WTC11 (cell line): ENCODE measurements around the gene PDZD7. TPM values are rescaled to one million over a fixed set of nuclear protein-coding genes. Genes with fewer than 3 reads are reported as not detected.

Source experiments
- ATAC-seq: fragments of 200-7000 bp; cut with Tn5 transposase; 2 replicates; pipeline ENCODE4 v1.10.0; 2021; ENCODE audit warnings: mild to moderate bottlenecking, moderate library complexity
- CTCF ChIA-PET: fragments of 300-600 bp; sonication (Branson Sonifier 250); formaldehyde crosslinking; loops from one replicate; lab custom pipeline; 2021; ENCODE audit warnings: antibody characterized with exemption; lab: Charles Lee
- POLR2A ChIA-PET: fragments of 350-600 bp; sonication (Branson Sonifier 250); formaldehyde crosslinking; loops from one replicate; lab custom pipeline; 2021; ENCODE audit warnings: antibody characterized with exemption; lab: Charles Lee
- DNase-seq: peaks from one replicate; pipeline ENCODE4 v3.0.0; 2021; ENCODE audit warnings: low spot score
- H3K27ac Mint-ChIP-seq: 2 replicates; pipeline ENCODE4 v1.8.0; 2021; ENCODE audit warnings: mixed read lengths
- H3K27me3 Mint-ChIP-seq: 2 replicates; pipeline ENCODE4 v1.8.0; 2021; ENCODE audit warnings: low read depth, mild to moderate bottlenecking, moderate library complexity, mixed read lengths
- H3K36me3 Mint-ChIP-seq: 2 replicates; pipeline ENCODE4 v1.8.0; 2021; ENCODE audit warnings: mixed read lengths
- H3K4me1 Mint-ChIP-seq: 2 replicates; pipeline ENCODE4 v1.8.0; 2022; ENCODE audit warnings: mixed read lengths
- H3K4me3 Mint-ChIP-seq: 2 replicates; pipeline ENCODE4 v1.8.0; 2021; ENCODE audit warnings: mild to moderate bottlenecking, moderate library complexity, mixed read lengths
- H3K9me3 Mint-ChIP-seq: 2 replicates; pipeline ENCODE4 v1.8.0; 2021; ENCODE audit warnings: mixed read lengths
- ARID4B ChIP-seq: sonication (generic); formaldehyde crosslinking; IDR thresholded peaks from 2 replicates; pipeline ENCODE4 v1.8.0; 2023; ENCODE audit warnings: missing genetic modification reagents, mild to moderate bottlenecking, borderline replicate concordance
- CDX4 ChIP-seq: fragments of 250-450 bp; sonication (Bioruptor Pico); IDR thresholded peaks from 2 replicates; pipeline ENCODE4 v1.9.0; 2021; ENCODE audit warnings: moderate library complexity, mild to moderate bottlenecking, inconsistent platforms, borderline replicate concordance
- CTCF ChIP-seq: fragments of 200-600 bp; IDR thresholded peaks from 2 replicates; pipeline ENCODE4 v1.8.0; 2022; ENCODE audit warnings: antibody characterized with exemption
- EMX1 ChIP-seq: fragments of 250-450 bp; sonication (Bioruptor Pico); IDR thresholded peaks from 2 replicates; pipeline ENCODE4 v1.8.0; 2021; ENCODE audit warnings: mild to moderate bottlenecking
- NR2C2 ChIP-seq: sonication (generic); formaldehyde crosslinking; IDR thresholded peaks from 2 replicates; pipeline ENCODE4 v1.8.0; 2022; ENCODE audit warnings: mild to moderate bottlenecking, missing genetic modification reagents
- PREB ChIP-seq: sonication (generic); formaldehyde crosslinking; IDR thresholded peaks from 2 replicates; pipeline ENCODE4 v1.8.1; 2022; ENCODE audit warnings: mild to moderate bottlenecking, missing genetic modification reagents, moderate library complexity, borderline replicate concordance
- TP53 ChIP-seq: sonication (generic); formaldehyde crosslinking; IDR thresholded peaks from 2 replicates; pipeline ENCODE4 v1.8.1; 2023; ENCODE audit warnings: mild to moderate bottlenecking, missing genetic modification reagents
- ZBTB43 ChIP-seq: sonication (generic); formaldehyde crosslinking; IDR thresholded peaks from 2 replicates; pipeline ENCODE4 v1.8.1; 2023; ENCODE audit warnings: mild to moderate bottlenecking, missing genetic modification reagents
- ZNF138 ChIP-seq: sonication (generic); formaldehyde crosslinking; conservative IDR thresholded peaks from 2 replicates; pipeline ENCODE4 v1.8.1; 2022; ENCODE audit warnings: mild to moderate bottlenecking, moderate library complexity, missing genetic modification reagents
- ZNF232 ChIP-seq: sonication (generic); formaldehyde crosslinking; IDR thresholded peaks from 2 replicates; pipeline ENCODE4 v1.8.0; 2022; ENCODE audit warnings: mild to moderate bottlenecking, missing genetic modification reagents
- ZNF423 ChIP-seq: fragments of 250-450 bp; sonication (Bioruptor Pico); IDR thresholded peaks from 2 replicates; pipeline ENCODE4 v2.1.2; 2022; ENCODE audit warnings: mild to moderate bottlenecking, moderate library complexity
- total RNA-seq: library from RNA; stranded (reverse); gene quantifications from 3 replicates; pipeline ENCODE4 v1.2.3, GENCODE V29; 2021
- TF ChIP-seq, protein P1 (sequence below): sonication (generic); formaldehyde crosslinking; IDR thresholded peaks from 2 replicates; pipeline ENCODE4 v1.8.1; 2022; ENCODE audit warnings: low read depth, missing genetic modification reagents, borderline replicate concordance

The PDZD7 gene
- total RNA-seq, 1 experiment from 2014 or later, result 2.6 TPM

DNA sequence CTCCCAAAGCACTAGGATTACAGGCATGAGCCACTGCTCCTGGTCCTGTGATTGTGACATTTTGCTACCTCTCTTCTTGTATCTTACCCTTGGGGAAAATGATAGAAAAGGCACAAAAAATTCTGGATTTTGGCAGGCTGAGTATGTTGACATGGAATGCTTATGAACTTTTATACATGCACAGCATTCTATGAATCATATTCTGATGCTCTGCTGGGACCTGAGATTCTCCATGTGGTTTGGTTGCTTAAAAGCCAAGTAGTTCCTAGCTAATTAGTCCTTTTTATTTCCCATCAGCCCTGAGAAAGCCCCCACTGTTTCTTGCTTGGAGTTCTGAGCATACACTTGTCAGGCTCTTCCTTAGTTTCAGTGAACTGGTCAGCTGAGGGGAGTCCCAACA lies 22.6 kb upstream of the PDZD7 start:
- POLR2A ChIA-PET, result no interaction called here
- Mint-ChIP-seq H3K27ac (no peak overlapping the region; the same call in 1 of the 2 replicates), H3K36me3 (peaks cover 3% of the 10 kb centered on the region; the same call in 1 of the 2 replicates), H3K4me3 (no peak overlapping the region), H3K27me3 (peaks cover 36% of the 10 kb centered on the region), H3K4me1 (peaks cover 23% of the 10 kb centered on the region), H3K9me3 (no peaks in the 10 kb centered on the region)
- ATAC-seq, result no peak
- no peak for DNase-seq
- no peak for TF ChIP-seq CDX4
- no peak for TF ChIP-seq TP53 (CRISPR knock-in tag)
- TF ChIP-seq, protein P1, sequence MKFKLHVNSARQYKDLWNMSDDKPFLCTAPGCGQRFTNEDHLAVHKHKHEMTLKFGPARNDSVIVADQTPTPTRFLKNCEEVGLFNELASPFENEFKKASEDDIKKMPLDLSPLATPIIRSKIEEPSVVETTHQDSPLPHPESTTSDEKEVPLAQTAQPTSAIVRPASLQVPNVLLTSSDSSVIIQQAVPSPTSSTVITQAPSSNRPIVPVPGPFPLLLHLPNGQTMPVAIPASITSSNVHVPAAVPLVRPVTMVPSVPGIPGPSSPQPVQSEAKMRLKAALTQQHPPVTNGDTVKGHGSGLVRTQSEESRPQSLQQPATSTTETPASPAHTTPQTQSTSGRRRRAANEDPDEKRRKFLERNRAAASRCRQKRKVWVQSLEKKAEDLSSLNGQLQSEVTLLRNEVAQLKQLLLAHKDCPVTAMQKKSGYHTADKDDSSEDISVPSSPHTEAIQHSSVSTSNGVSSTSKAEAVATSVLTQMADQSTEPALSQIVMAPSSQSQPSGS, result no peak
- no peak for TF ChIP-seq NR2C2 (CRISPR knock-in tag)
- no peak for TF ChIP-seq ZNF232
- TF ChIP-seq ZBTB43, result no peak
- no peak for TF ChIP-seq PREB
- CTCF ChIA-PET, result interaction anchor here (8.4 to 10.4 kb wide), 2 partner anchors 15 to 87 kb away, joined by 143 to 181 read pairs; no protein-coding TSS in a partner anchor

DNA sequence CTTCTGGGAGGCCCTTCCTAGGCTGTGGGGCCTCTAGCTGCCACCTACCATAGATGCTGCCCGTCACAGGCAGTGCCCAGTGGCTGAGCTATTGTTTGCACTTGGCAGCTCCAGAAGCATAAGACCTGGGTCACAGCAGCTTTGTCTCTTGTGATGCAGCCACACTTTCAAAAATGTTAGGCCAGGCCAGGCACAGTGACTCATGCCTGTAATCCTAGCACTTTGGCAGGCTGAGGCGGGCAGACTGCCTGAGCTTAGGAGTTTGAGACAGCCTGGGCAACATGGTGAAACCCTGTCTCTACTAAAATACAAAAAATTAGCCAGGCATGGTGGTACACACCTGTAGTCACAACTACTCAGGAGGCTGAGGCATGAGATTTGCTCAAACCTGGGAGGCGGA lies 21.4 kb upstream of the PDZD7 start:
- Mint-ChIP-seq H3K27ac (no peak overlapping the region), H3K36me3 (peaks cover 3% of the 10 kb centered on the region; the same call in 1 of the 2 replicates), H3K4me1 (peaks cover 29% of the 10 kb centered on the region), H3K9me3 (no peaks in the 10 kb centered on the region), H3K4me3 (no peak overlapping the region), H3K27me3 (peaks cover 48% of the 10 kb centered on the region)
- TF ChIP-seq ZNF423 (CRISPR knock-in tag) (no peak), EMX1 (no peak), CTCF (no peak), ZNF138 (no peak), ARID4B (CRISPR knock-in tag) (no peak)
- POLR2A ChIA-PET, result interaction anchor here (0.6 to 1.6 kb wide), 2 partner anchors 24 to 25 kb away, joined by 4 to 5 read pairs; no protein-coding TSS in a partner anchor
- DNase-seq (no peak), ATAC-seq (no peak)
- CTCF ChIA-PET, result interaction anchor here (0.6 to 10.4 kb wide), 13 partner anchors 13 to 721 kb away, joined by 3 to 405 read pairs (median 46); partner anchors contain the start of genes KAZALD1, PDZD7 and SFXN3
